ENCODE measurements around the gene KRTAP12-3. TPM values are rescaled to one million over a fixed set of nuclear protein-coding genes. Genes with fewer than 3 reads are reported as not detected.
A peak's percentile ranks its signal among the peaks of the same experiment; 100 is the strongest.

Gene KRTAP12-3
- total RNA-seq, 2 donors from 2014 or later = not detected

- no peak for DNase-seq
- intact Hi-C loops (cut with DNase I) = no loop called here
- Histone ChIP-seq H3K4me1 (no peaks in the 10 kb centered on the region), H3K9ac (ENCODE audit: low read depth in 2 of 2, low read length in 2 of 2) (no peak overlapping the region), H3K9me3 (no peaks in the 10 kb centered on the region), H3K27me3 (no peaks in the 10 kb centered on the region), H3K27ac (no peak overlapping the region), H3K36me3 (no peaks in the 10 kb centered on the region), H3K4me3 (no peak overlapping the region)
- no peak for TF ChIP-seq CTCF (IDR thresholded peaks at IDR 0.05)
These were observed 41.7 kb upstream of the KRTAP12-3 start for GRCh38 chr21:44615911-44616590.

DNA sequence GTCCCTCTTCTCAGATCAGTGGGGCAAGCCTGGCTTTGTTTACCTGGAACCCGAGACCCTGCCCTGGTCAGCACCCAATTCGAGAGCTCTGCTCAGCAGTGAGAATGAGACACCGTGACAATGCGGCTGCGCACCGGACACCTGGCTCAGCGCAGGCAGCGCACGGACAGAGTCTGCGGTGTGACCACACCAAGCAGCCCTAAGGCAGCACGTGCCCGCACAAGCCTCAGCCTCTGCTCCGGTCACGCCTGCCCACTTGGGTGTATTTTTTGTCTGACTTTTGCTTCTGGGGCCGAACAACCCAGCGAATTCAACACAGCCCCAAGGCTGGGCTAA, 41.2 kb upstream of the KRTAP12-3 start:
- Histone ChIP-seq H3K4me1 (no peaks in the 10 kb centered on the region), H3K27me3 (no peaks in the 10 kb centered on the region), H3K9me3 (no peaks in the 10 kb centered on the region), H3K4me3 (no peak overlapping the region), H3K27ac (no peak overlapping the region), H3K36me3 (no peaks in the 10 kb centered on the region), H3K9ac (ENCODE audit: low read depth in 2 of 2, low read length in 2 of 2) (no peak overlapping the region)
- intact Hi-C loops (cut with DNase I) = no loop called here
- DNase-seq = no peak
- TF ChIP-seq CTCF (IDR thresholded peaks at IDR 0.05) = no peak

- Histone ChIP-seq H3K9me3 (no peaks in the 10 kb centered on the region), H3K9ac (ENCODE audit: low read depth in 2 of 2, low read length in 2 of 2) (no peak overlapping the region), H3K4me1 (no peaks in the 10 kb centered on the region), H3K27me3 (no peaks in the 10 kb centered on the region), H3K27ac (no peak overlapping the region), H3K4me3 (no peak overlapping the region), H3K36me3 (no peaks in the 10 kb centered on the region)
- no peak for DNase-seq
- no peak for TF ChIP-seq CTCF (IDR thresholded peaks at IDR 0.05)
- intact Hi-C loops (cut with DNase I) = no loop called here
These were observed 40.6 kb upstream of the KRTAP12-3 start for GRCh38 chr21:44617071-44617501.

- no peak overlapping the region for H3K9ac ChIP-seq (ENCODE audit: low read depth in 2 of 2, low read length in 2 of 2)
- H3K9me3 ChIP-seq = no peaks in the 10 kb centered on the region
- no peaks in the 10 kb centered on the region for H3K36me3 ChIP-seq
- H3K4me1 ChIP-seq = no peaks in the 10 kb centered on the region
- TF ChIP-seq CTCF (IDR thresholded peaks at IDR 0.05) = no peak
- no peaks in the 10 kb centered on the region for H3K27me3 ChIP-seq
- H3K4me3 ChIP-seq = no peak overlapping the region
- intact Hi-C loops (cut with DNase I) = no loop called here
- H3K27ac ChIP-seq = no peak overlapping the region
- DNase-seq = peak; percentile 34
These were observed 39.2 kb upstream of the KRTAP12-3 start for GRCh38 chr21:44618504-44618903.

- no peaks in the 10 kb centered on the region for H3K9me3 ChIP-seq
- no peaks in the 10 kb centered on the region for H3K36me3 ChIP-seq
- no peak overlapping the region for H3K4me3 ChIP-seq
- TF ChIP-seq CTCF (IDR thresholded peaks at IDR 0.05) = no peak
- H3K4me1 ChIP-seq = no peaks in the 10 kb centered on the region
- peak overlapping the region; percentile 3 for H3K27ac ChIP-seq
- H3K27me3 ChIP-seq = no peaks in the 10 kb centered on the region
- no peak overlapping the region for H3K9ac ChIP-seq (ENCODE audit: low read depth in 2 of 2, low read length in 2 of 2)
- intact Hi-C loops (cut with DNase I) = no loop called here
- DNase-seq = peak; percentile 35
These were observed 38.8 kb upstream of the KRTAP12-3 start for GRCh38 chr21:44618909-44619308.
